IgD-negative memory B cell (primary cell): ENCODE results near the gene VPS51. TPM values are rescaled to one million over a fixed set of nuclear protein-coding genes. Genes with fewer than 3 reads are reported as not detected.

Experiments used
- polyA plus RNA-seq: library from polyadenylated mRNA; unstranded; fragments of 300-500 nt; fragmentation: Illumina TruSeq; gene quantifications from one replicate; pipeline ENCODE4 v1.2.3, GENCODE V29; 2021

Gene VPS51
- polyA plus RNA-seq, 1 donor from 2014 or later, result 88.2 TPM

Other genes with a start within 250 kb of the VPS51 start
- gene EHD1, start 217.6 kb upstream of the VPS51 start, polyA plus RNA-seq, result 210 TPM
- gene ATG2A, start 179.0 kb upstream of the VPS51 start, polyA plus RNA-seq, result 3.9 TPM
- gene PPP2R5B, start 171.5 kb upstream of the VPS51 start, polyA plus RNA-seq, result 11.4 TPM
- not detected for gene GPHA2, start 160.3 kb upstream of the VPS51 start, polyA plus RNA-seq
- gene MAJIN, start 124.1 kb upstream of the VPS51 start, polyA plus RNA-seq, result 0.39 TPM
- gene BATF2, start 99.2 kb upstream of the VPS51 start, polyA plus RNA-seq, result 0.29 TPM
- gene ARL2, start 82.1 kb upstream of the VPS51 start, polyA plus RNA-seq, result 100 TPM
- gene SNX15, start 68.8 kb upstream of the VPS51 start, polyA plus RNA-seq, result 24.4 TPM
- 7.2 TPM for gene SAC3D1, start 55.0 kb upstream of the VPS51 start, polyA plus RNA-seq
- gene NAALADL1, start 37.7 kb upstream of the VPS51 start, polyA plus RNA-seq, result 21.5 TPM
- gene CDCA5, start 12.2 kb upstream of the VPS51 start, polyA plus RNA-seq, result 2.0 TPM
- gene ZFPL1, start 12.0 kb upstream of the VPS51 start, polyA plus RNA-seq, result 36.4 TPM
- gene TM7SF2, start 15.7 kb downstream of the VPS51 start, polyA plus RNA-seq, result 18.2 TPM
- 20.2 TPM for gene ZNHIT2, start 21.5 kb downstream of the VPS51 start, polyA plus RNA-seq
- 1,422 TPM for gene FAU, start 25.9 kb downstream of the VPS51 start, polyA plus RNA-seq
- gene MRPL49, start 26.1 kb downstream of the VPS51 start, polyA plus RNA-seq, result 95.5 TPM
- 61.2 TPM for gene SYVN1, start 38.3 kb downstream of the VPS51 start, polyA plus RNA-seq
- gene SPDYC, start 74.0 kb downstream of the VPS51 start, polyA plus RNA-seq, result not detected
- 113 TPM for gene CAPN1, start 85.7 kb downstream of the VPS51 start, polyA plus RNA-seq
- gene POLA2, start 165.7 kb downstream of the VPS51 start, polyA plus RNA-seq, result 13.0 TPM
- not detected for gene CDC42EP2, start 218.7 kb downstream of the VPS51 start, polyA plus RNA-seq
- gene DPF2, start 237.6 kb downstream of the VPS51 start, polyA plus RNA-seq, result 77.7 TPM